Smooth muscle cell (in vitro differentiated cells): ENCODE results near the gene KIRREL3. TPM values are rescaled to one million over a fixed set of nuclear protein-coding genes. Genes with fewer than 3 reads are reported as not detected.

Experiments used
- DNase-seq: peaks from one replicate; lab custom pipeline; 2025; ENCODE audit not compliant: unreplicated experiment; lab: John Stamatoyannopoulos, UW
- H2AFZ ChIP-seq: fragments of 200-600 bp; sonication (generic); 2 replicates; pipeline ENCODE4 v1.6.0; 2016; ENCODE audit warnings: antibody characterized with exemption, low read depth, mild to moderate bottlenecking
- H3F3A ChIP-seq: fragments of 200-600 bp; sonication (generic); 2 replicates; pipeline ENCODE4 v1.6.0; 2017; ENCODE audit warnings: antibody characterized with exemption, low read depth
- H3K27ac ChIP-seq: fragments of 200-600 bp; sonication (generic); 2 replicates; pipeline ENCODE4 v1.5.1; 2016; ENCODE audit warnings: low read depth, mild to moderate bottlenecking
- H3K27me3 ChIP-seq: fragments of 200-600 bp; sonication (generic); 2 replicates; pipeline ENCODE4 v1.6.1; 2016; ENCODE audit warnings: low read depth, mild to moderate bottlenecking
- H3K36me3 ChIP-seq: fragments of 200-600 bp; sonication (generic); 2 replicates; pipeline ENCODE4 v1.5.1; 2016; ENCODE audit warnings: low read depth
- H3K4me1 ChIP-seq: fragments of 200-600 bp; sonication (generic); 2 replicates; pipeline ENCODE4 v1.5.1; 2016; ENCODE audit warnings: low read depth
- H3K4me2 ChIP-seq: fragments of 200-600 bp; sonication (generic); 2 replicates; pipeline ENCODE4 v1.6.0; 2016; ENCODE audit warnings: mild to moderate bottlenecking
- H3K4me3 ChIP-seq: fragments of 200-600 bp; sonication (generic); 2 replicates; pipeline ENCODE4 v1.5.1; 2016; ENCODE audit warnings: mild to moderate bottlenecking
- H3K79me2 ChIP-seq: fragments of 200-600 bp; sonication (generic); 2 replicates; pipeline ENCODE4 v1.6.0; 2016; ENCODE audit warnings: low read depth, mild to moderate bottlenecking
- H3K9ac ChIP-seq: fragments of 200-600 bp; sonication (generic); 2 replicates; pipeline ENCODE4 v1.6.0; 2016; ENCODE audit warnings: low read depth
- H3K9me3 ChIP-seq: fragments of 200-600 bp; sonication (generic); replicated peaks from 2 replicates; pipeline ENCODE4 v1.5.1; 2016; ENCODE audit warnings: low read depth
- H4K20me1 ChIP-seq: fragments of 200-600 bp; sonication (generic); 2 replicates; pipeline ENCODE4 v1.6.0; 2016; ENCODE audit warnings: low read depth
- WGBS: methylation state at CpG from one replicate; pipeline ENCODE4 v1.1.7; 2016; ENCODE audit warnings: low lambda C conversion rate; 5-methylcytosine and 5-hydroxymethylcytosine counted together
- polyA plus RNA-seq: library from polyadenylated mRNA; unstranded; fragments of >200 nt; fragmentation: Nextera tagmentation; extraction: Ambion mirVana; gene quantifications from 2 replicates; pipeline ENCODE4 v1.2.1, GENCODE V29; 2016
- total RNA-seq: library from RNA; depleted of rRNA; stranded (reverse); fragments of >200 nt; gene quantifications from 2 replicates; pipeline ENCODE4 v1.2.3, GENCODE V29; 2014
- TF ChIP-seq, protein P1 (sequence below): fragments of 200-600 bp; sonication (generic); IDR thresholded peaks from 2 replicates; pipeline ENCODE4 v1.5.1; 2017; ENCODE audit warnings: borderline replicate concordance, mild to moderate bottlenecking, antibody characterized with exemption; ENCODE audit not compliant: insufficient read depth, poor library complexity, severe bottlenecking

Gene KIRREL3
- total and polyA plus RNA-seq, 2 experiments from 2014 or later: 1.2 TPM; not detected in 1

DNA sequence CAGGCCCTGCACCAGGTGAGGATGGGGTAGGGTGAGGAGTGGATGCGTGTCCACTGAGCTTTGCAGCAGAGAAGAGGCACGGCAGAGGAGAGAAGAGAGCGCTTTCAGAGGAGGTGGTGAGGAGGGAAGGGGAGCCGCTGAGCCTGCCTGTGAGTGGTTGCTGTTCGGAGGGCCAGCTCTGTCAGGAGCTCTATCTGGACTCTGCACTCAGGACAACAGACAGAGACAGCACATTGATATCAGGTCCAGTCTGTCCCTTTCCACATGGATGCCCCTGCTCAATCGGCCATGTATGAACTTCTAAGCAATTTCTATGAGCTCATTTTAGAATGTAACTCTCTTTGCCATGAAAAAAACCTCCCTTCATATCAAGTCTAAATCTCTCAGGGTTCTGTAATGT lies 158.6 kb downstream of the KIRREL3 start:
- Histone ChIP-seq H3K4me1 (peaks cover 3% of the 10 kb centered on the region), H3K79me2 (no peaks in the 10 kb centered on the region), H2AFZ (no peak overlapping the region), H3K9ac (no peak overlapping the region), H3K4me2 (no peak overlapping the region), H3K9me3 (no peaks in the 10 kb centered on the region), H3F3A (peaks cover 10% of the 10 kb centered on the region), H4K20me1 (no peaks in the 10 kb centered on the region), H3K27ac (no peak overlapping the region), H3K4me3 (no peak overlapping the region), H3K27me3 (no peaks in the 10 kb centered on the region), H3K36me3 (no peaks in the 10 kb centered on the region)
- WGBS: 79% methylated on average over 6 of the region's 6 CpGs
- no peak for DNase-seq
- TF ChIP-seq, protein P1, sequence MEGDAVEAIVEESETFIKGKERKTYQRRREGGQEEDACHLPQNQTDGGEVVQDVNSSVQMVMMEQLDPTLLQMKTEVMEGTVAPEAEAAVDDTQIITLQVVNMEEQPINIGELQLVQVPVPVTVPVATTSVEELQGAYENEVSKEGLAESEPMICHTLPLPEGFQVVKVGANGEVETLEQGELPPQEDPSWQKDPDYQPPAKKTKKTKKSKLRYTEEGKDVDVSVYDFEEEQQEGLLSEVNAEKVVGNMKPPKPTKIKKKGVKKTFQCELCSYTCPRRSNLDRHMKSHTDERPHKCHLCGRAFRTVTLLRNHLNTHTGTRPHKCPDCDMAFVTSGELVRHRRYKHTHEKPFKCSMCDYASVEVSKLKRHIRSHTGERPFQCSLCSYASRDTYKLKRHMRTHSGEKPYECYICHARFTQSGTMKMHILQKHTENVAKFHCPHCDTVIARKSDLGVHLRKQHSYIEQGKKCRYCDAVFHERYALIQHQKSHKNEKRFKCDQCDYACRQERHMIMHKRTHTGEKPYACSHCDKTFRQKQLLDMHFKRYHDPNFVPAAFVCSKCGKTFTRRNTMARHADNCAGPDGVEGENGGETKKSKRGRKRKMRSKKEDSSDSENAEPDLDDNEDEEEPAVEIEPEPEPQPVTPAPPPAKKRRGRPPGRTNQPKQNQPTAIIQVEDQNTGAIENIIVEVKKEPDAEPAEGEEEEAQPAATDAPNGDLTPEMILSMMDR: no peak

DNA sequence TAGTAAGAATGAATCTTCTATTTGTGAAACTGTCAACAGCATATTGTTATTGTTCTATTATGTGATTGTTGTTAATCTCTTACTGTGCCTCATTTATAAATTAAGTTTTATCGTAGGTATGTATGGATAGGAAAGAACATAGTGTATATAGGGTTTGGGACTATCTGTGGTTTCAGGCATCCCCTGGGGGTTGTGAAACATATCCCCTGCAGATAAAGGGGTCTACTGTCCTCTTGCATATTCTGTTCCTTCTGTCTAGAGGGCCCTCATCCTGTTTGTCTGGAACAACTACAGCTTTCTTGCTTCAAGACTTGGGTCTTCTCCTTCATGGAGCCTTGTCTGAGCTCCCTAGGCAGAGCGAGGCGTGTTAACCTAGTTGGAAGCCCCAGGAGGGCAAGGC lies 159.6 kb downstream of the KIRREL3 start:
- Histone ChIP-seq H3K4me2 (peak overlapping the region; percentile 42), H2AFZ (no peak overlapping the region), H4K20me1 (no peaks in the 10 kb centered on the region), H3F3A (peaks cover 10% of the 10 kb centered on the region), H3K27ac (peak overlapping the region; percentile 79), H3K4me3 (no peak overlapping the region), H3K9ac (peak overlapping the region; percentile 51), H3K36me3 (no peaks in the 10 kb centered on the region), H3K4me1 (peaks cover 3% of the 10 kb centered on the region), H3K27me3 (no peaks in the 10 kb centered on the region), H3K79me2 (no peaks in the 10 kb centered on the region), H3K9me3 (no peaks in the 10 kb centered on the region)
- no peak for DNase-seq
- TF ChIP-seq, protein P1: no peak
- WGBS: 86% methylated on average over 3 of the region's 3 CpGs

DNA sequence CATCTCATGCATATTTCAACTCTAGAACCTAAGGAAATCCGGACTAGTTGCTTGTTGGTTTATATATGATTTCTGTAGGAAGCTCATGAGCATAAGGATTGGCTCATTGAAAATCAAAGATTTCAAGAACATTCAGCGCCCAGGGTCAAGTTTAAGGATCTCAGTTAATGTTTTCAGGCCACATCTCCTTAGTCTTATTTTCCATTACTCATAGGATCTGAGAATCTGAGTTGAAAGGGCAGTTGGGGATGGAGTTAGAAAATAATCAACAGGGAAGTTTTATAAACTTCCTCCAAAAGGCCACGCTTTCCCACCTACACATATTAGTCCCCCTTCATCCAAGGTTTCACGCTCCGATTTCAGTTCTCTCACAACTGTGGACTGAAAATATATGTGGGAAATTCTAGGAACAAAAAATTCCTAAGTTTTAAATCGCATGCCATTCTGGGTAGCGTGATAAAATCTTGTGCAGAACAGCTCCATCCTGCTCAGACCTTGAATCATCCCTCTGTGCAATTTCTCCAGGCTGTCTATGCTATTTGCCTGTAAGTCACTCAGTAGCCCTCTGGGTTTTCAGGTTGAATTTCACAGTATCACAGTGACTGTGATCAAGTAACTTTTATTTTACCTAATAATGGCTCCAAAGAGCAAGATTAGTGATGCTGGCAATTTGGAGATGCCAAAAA lies 160.2 kb downstream of the KIRREL3 start:
- H3K9ac ChIP-seq: peak overlapping the region; percentile 51
- no peak for DNase-seq
- 33% methylated on average over 7 of the region's 7 CpGs for WGBS
- H3K27me3 ChIP-seq: no peaks in the 10 kb centered on the region
- H2AFZ ChIP-seq: no peak overlapping the region
- no peaks in the 10 kb centered on the region for H3K9me3 ChIP-seq
- H3K4me2 ChIP-seq: peak overlapping the region; percentile 42
- H3K4me1 ChIP-seq: peaks cover 3% of the 10 kb centered on the region
- H4K20me1 ChIP-seq: no peaks in the 10 kb centered on the region
- peaks cover 10% of the 10 kb centered on the region for H3F3A ChIP-seq
- no peaks in the 10 kb centered on the region for H3K79me2 ChIP-seq
- peak overlapping the region; percentile 79 for H3K27ac ChIP-seq
- H3K4me3 ChIP-seq: no peak overlapping the region
- no peaks in the 10 kb centered on the region for H3K36me3 ChIP-seq
- TF ChIP-seq, protein P1: no peak

DNA sequence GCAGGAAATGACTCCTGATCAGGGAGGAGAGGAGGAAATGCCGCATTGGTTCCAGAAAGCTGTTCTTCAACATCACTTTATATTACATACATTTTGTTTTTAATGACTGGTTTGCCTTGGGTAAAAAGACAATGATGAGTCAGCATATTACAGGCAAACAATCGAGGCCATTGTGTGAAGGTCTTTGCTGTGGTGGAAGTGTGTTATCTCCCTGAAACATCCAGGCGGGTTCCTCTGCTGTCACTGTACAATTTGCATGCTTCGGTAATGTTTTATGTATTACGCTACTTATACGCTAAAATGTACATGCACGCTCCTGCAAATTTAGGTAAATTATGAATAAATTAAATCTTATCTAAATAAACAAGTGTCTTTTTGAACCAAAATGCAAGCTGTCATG lies 161.1 kb downstream of the KIRREL3 start:
- no peaks in the 10 kb centered on the region for H3K9me3 ChIP-seq
- peaks cover 10% of the 10 kb centered on the region for H3F3A ChIP-seq
- DNase-seq: no peak
- no peak overlapping the region for H3K4me3 ChIP-seq
- no peak overlapping the region for H3K9ac ChIP-seq
- no peaks in the 10 kb centered on the region for H4K20me1 ChIP-seq
- H3K4me2 ChIP-seq: peak overlapping the region; percentile 42
- H3K36me3 ChIP-seq: no peaks in the 10 kb centered on the region
- WGBS: 69% methylated on average over 7 of the region's 7 CpGs
- no peaks in the 10 kb centered on the region for H3K79me2 ChIP-seq
- no peaks in the 10 kb centered on the region for H3K27me3 ChIP-seq
- TF ChIP-seq, protein P1: no peak
- H2AFZ ChIP-seq: no peak overlapping the region
- peak overlapping the region; percentile 79 for H3K27ac ChIP-seq
- H3K4me1 ChIP-seq: peaks cover 3% of the 10 kb centered on the region
